OCI-LY3 (cell line): Measurements from ENCODE around the gene TMEM218.

Source experiments
- H2AFZ ChIP-seq: fragments of 200-600, 300-600 bp; shearing (Covaris generic); 2 replicates; pipeline ENCODE4 v1.6.0; 2014; ENCODE audit warnings: antibody characterized with exemption, low read depth, low read length
- H3K27ac ChIP-seq: fragments of 200-600, 300-600 bp; sonication (generic); 2 replicates; pipeline ENCODE4 v1.5.1; 2014; ENCODE audit warnings: mild to moderate bottlenecking, low read length, moderate library complexity, mixed read lengths
- H3K27me3 ChIP-seq: fragments of 200-600, 300-600 bp; sonication (generic); 2 replicates; pipeline ENCODE4 v1.6.1; 2014; ENCODE audit warnings: low read depth, low read length, mixed read lengths
- H3K36me3 ChIP-seq: fragments of 200-600, 300-600 bp; sonication (generic); replicated peaks from 2 replicates; pipeline ENCODE3; 2014; ENCODE audit warnings: low read depth, low read length, mixed read lengths
- H3K4me1 ChIP-seq: fragments of 300-600, 200-600 bp; sonication (generic); 2 replicates; pipeline ENCODE4 v1.6.1; 2014; ENCODE audit warnings: low read length, mixed read lengths
- H3K4me2 ChIP-seq: fragments of 200-600, 300-600 bp; sonication (generic); 2 replicates; pipeline ENCODE4 v1.6.1; 2014; ENCODE audit warnings: low read length, mixed read lengths
- H3K4me3 ChIP-seq: fragments of 300-600, 200-600 bp; sonication (generic); 2 replicates; pipeline ENCODE4 v1.5.1; 2014; ENCODE audit warnings: antibody characterized with exemption, mild to moderate bottlenecking, low read length, moderate library complexity
- H3K79me2 ChIP-seq: fragments of 300-600, 200-600 bp; shearing (Covaris generic); 2 replicates; pipeline ENCODE4 v1.6.1; 2014; ENCODE audit warnings: mild to moderate bottlenecking, low read length, mixed read lengths
- H3K9ac ChIP-seq: fragments of 300-600, 200-600 bp; shearing (Covaris generic); 2 replicates; pipeline ENCODE4 v1.6.0; 2014; ENCODE audit warnings: mild to moderate bottlenecking, low read length, moderate library complexity
- H3K9me3 ChIP-seq: fragments of 200-600, 300-600 bp; shearing (Covaris generic); 2 replicates; pipeline ENCODE4 v1.6.1; 2014; ENCODE audit warnings: low read length, mixed read lengths; ENCODE audit not compliant: insufficient read depth
- H4K20me1 ChIP-seq: fragments of 200-600, 300-600 bp; sonication (generic); 2 replicates; pipeline ENCODE4 v1.6.1; 2016; ENCODE audit warnings: low read length, mixed read lengths; ENCODE audit not compliant: insufficient read depth
- CTCF ChIP-seq: fragments of 200-600, 300-600 bp; sonication (generic); IDR thresholded peaks from 2 replicates; pipeline ENCODE4 v1.5.1; 2014; ENCODE audit warnings: antibody characterized with exemption, low read length, low read depth
- EZH2phosphoT487 ChIP-seq: fragments of 200-600 bp; shearing (Covaris generic); IDR thresholded peaks from 2 replicates; pipeline ENCODE4 v1.6.1; 2018; ENCODE audit warnings: antibody characterized with exemption, mixed run types, low read depth

Gene TMEM218

GRCh38 chr11:125055107-125055715 lies 56.2 kb downstream of the TMEM218 start:
- no peak overlapping the region for H3K27ac ChIP-seq
- no peaks in the 10 kb centered on the region for H3K27me3 ChIP-seq
- no peak for TF ChIP-seq CTCF
- no peak for TF ChIP-seq EZH2phosphoT487
- no peak overlapping the region for H3K4me2 ChIP-seq
- H3K9ac ChIP-seq = no peak overlapping the region
- no peaks in the 10 kb centered on the region for H3K36me3 ChIP-seq
- H2AFZ ChIP-seq = no peak overlapping the region
- H3K9me3 ChIP-seq = no peaks in the 10 kb centered on the region
- H4K20me1 ChIP-seq = no peaks in the 10 kb centered on the region
- no peaks in the 10 kb centered on the region for H3K4me1 ChIP-seq
- H3K79me2 ChIP-seq = no peaks in the 10 kb centered on the region
- H3K4me3 ChIP-seq = no peak overlapping the region

- Histone ChIP-seq H4K20me1 (no peaks in the 10 kb centered on the region), H3K4me1 (no peaks in the 10 kb centered on the region), H3K27ac (no peak overlapping the region), H3K4me2 (no peak overlapping the region), H3K36me3 (no peaks in the 10 kb centered on the region), H3K4me3 (no peak overlapping the region), H3K27me3 (no peaks in the 10 kb centered on the region), H3K9ac (no peak overlapping the region), H3K9me3 (no peaks in the 10 kb centered on the region), H2AFZ (no peak overlapping the region), H3K79me2 (no peaks in the 10 kb centered on the region)
- no peak for TF ChIP-seq EZH2phosphoT487
- no peak for TF ChIP-seq CTCF
Observed at GRCh38 chr11:125053167-125053566, 58.3 kb downstream of the TMEM218 start.

DNA sequence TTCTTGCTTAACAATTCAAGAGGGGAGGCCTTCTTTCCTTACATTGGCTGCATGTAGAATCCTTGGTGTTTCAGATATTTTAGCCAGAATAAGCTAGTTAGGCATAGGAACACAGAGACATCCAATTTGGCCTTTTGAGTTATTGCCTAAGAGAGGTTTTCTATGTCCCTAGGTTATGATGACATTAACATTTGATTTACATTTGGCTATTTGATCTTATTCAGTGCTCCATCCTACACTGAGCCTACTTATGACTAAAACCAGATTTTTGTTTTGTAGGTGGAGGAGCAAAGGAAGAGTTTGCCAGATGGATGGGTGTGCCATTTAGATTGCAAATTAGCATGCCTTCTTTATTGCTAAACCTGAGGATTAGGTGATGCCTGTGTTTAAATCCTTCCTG lies 59.4 kb downstream of the TMEM218 start:
- Histone ChIP-seq H3K79me2 (no peaks in the 10 kb centered on the region), H3K27me3 (no peaks in the 10 kb centered on the region), H3K9me3 (no peaks in the 10 kb centered on the region), H3K4me1 (no peaks in the 10 kb centered on the region), H2AFZ (no peak overlapping the region), H3K9ac (no peak overlapping the region), H3K4me2 (no peak overlapping the region), H3K27ac (no peak overlapping the region), H3K36me3 (no peaks in the 10 kb centered on the region), H3K4me3 (no peak overlapping the region), H4K20me1 (no peaks in the 10 kb centered on the region)
- TF ChIP-seq EZH2phosphoT487 = no peak
- TF ChIP-seq CTCF = no peak

DNA sequence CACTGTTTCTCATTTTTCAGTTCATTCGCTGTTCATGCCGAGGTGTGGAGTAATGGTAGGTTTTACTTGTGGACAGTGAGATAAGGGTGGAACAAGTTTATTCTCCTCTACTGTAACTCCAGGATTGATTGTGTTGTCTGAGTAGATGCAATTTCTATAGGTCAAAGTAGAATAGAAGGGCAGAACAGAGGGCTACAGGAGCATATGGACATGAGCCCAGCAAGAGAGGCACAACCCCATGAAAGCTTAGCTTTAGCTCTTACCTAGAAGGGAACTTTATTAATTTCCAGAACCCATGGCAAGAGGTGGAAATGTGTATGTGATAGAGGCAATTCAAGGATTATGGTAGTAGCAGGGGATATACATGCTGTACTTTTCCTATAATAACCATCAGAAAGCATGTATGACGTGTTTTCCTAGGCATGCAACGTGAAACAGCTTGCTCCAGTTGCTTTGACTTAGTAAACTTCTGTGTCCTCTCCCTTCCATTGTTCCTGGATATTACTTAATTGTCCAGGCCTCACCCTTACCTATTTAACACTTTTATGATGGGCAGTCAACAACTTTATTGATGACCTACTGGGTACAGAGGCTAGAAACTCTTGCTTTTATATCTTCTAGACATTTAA lies 62.1 kb downstream of the TMEM218 start:
- Histone ChIP-seq H3K36me3 (no peaks in the 10 kb centered on the region), H3K9me3 (no peaks in the 10 kb centered on the region), H3K4me3 (no peak overlapping the region), H3K4me2 (no peak overlapping the region), H4K20me1 (no peaks in the 10 kb centered on the region), H2AFZ (no peak overlapping the region), H3K27ac (no peak overlapping the region), H3K79me2 (no peaks in the 10 kb centered on the region), H3K27me3 (no peaks in the 10 kb centered on the region), H3K9ac (no peak overlapping the region), H3K4me1 (no peaks in the 10 kb centered on the region)
- TF ChIP-seq CTCF (no peak), EZH2phosphoT487 (no peak)
